Measurements from ENCODE around the gene HASPIN.

DNA sequence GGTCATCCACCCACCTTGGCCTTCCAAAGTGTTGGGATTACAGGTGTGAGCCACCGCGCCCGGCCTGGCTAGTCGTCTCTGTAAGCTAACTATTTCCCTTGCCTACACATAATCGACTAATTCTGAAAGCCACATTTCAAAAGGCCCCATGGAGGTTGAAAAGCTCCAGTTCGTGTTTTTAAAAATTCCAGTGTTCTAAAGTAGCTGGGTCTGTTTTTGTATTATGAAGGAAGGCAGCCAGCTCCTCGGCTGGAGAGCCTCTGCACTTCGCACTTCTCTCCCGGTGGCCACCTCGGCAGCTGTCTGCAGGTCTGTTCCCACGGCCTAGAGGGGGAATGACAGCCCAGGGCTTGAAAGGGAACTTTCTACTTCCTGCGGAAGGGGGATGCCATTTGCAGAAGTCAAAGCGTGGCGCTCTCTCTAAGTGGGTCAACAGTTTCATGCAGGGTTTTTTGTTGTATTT, 16.9 kb downstream of the HASPIN start:
- TF ChIP-seq, protein P1, sequence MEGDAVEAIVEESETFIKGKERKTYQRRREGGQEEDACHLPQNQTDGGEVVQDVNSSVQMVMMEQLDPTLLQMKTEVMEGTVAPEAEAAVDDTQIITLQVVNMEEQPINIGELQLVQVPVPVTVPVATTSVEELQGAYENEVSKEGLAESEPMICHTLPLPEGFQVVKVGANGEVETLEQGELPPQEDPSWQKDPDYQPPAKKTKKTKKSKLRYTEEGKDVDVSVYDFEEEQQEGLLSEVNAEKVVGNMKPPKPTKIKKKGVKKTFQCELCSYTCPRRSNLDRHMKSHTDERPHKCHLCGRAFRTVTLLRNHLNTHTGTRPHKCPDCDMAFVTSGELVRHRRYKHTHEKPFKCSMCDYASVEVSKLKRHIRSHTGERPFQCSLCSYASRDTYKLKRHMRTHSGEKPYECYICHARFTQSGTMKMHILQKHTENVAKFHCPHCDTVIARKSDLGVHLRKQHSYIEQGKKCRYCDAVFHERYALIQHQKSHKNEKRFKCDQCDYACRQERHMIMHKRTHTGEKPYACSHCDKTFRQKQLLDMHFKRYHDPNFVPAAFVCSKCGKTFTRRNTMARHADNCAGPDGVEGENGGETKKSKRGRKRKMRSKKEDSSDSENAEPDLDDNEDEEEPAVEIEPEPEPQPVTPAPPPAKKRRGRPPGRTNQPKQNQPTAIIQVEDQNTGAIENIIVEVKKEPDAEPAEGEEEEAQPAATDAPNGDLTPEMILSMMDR (IDR thresholded peaks at IDR 0.05) = no peak
- no peak for TF ChIP-seq POLR2A (IDR thresholded peaks at IDR 0.05)

All from heart left ventricle (tissue), 13 donors.